ENCODE data around the gene FAM161A.
"Not testable (repeated sequence)": the region's sequence is repeated elsewhere in the genome, so short reads cannot be mapped to it uniquely, and the experiment has no call there.

The FAM161A gene

GRCh38 chr2:61834893-61835292 lies 19.0 kb downstream of the FAM161A start:
- no peak for DNase-seq (ENCODE audit: low read depth in 2 of 2)

- DNase-seq (ENCODE audit: low read depth in 2 of 2), result no peak
Observed at GRCh38 chr2:61833971-61834370, 19.9 kb downstream of the FAM161A start.

GRCh38 chr2:61832183-61832841 lies 21.5 kb downstream of the FAM161A start:
- no peak for DNase-seq (ENCODE audit: low read depth in 2 of 2)

- DNase-seq (ENCODE audit: low read depth in 2 of 2), result no peak
Observed at GRCh38 chr2:61822255-61822654, 31.6 kb downstream of the FAM161A start.

- DNase-seq (ENCODE audit: low read depth in 2 of 2), result no peak
Observed at GRCh38 chr2:61816480-61817355, 37.1 kb downstream of the FAM161A start.

GRCh38 chr2:61814539-61815160 lies 39.2 kb downstream of the FAM161A start:
- DNase-seq (ENCODE audit: low read depth in 2 of 2), result no peak

GRCh38 chr2:61813314-61813713 lies 40.5 kb downstream of the FAM161A start:
- DNase-seq (ENCODE audit: low read depth in 2 of 2), result not testable (repeated sequence)

GRCh38 chr2:61811821-61812220 lies 42.0 kb downstream of the FAM161A start:
- DNase-seq (ENCODE audit: low read depth in 2 of 2), result no peak

GRCh38 chr2:61810203-61810602 lies 43.7 kb downstream of the FAM161A start:
- not testable (repeated sequence) for DNase-seq (ENCODE audit: low read depth in 2 of 2)

- not testable (repeated sequence) for DNase-seq (ENCODE audit: low read depth in 2 of 2)
Observed at GRCh38 chr2:61808693-61809092, 45.2 kb downstream of the FAM161A start.

GRCh38 chr2:61807036-61807757 lies 46.7 kb downstream of the FAM161A start:
- DNase-seq (ENCODE audit: low read depth in 2 of 2), result no peak

GRCh38 chr2:61802548-61802947 lies 51.3 kb downstream of the FAM161A start:
- DNase-seq (ENCODE audit: low read depth in 2 of 2), result no peak

GRCh38 chr2:61799099-61799498 lies 54.8 kb downstream of the FAM161A start:
- no peak for DNase-seq (ENCODE audit: low read depth in 2 of 2)

GRCh38 chr2:61797446-61797845 lies 56.4 kb downstream of the FAM161A start:
- not testable (repeated sequence) for DNase-seq (ENCODE audit: low read depth in 2 of 2)

- no peak for DNase-seq (ENCODE audit: low read depth in 2 of 2)
Observed at GRCh38 chr2:61795408-61795807, 58.5 kb downstream of the FAM161A start.

- peak; percentile 15 to 41 for DNase-seq (ENCODE audit: low read depth in 2 of 2)
Observed at GRCh38 chr2:61793389-61793836, 60.4 kb downstream of the FAM161A start.

GRCh38 chr2:61792355-61792890 lies 61.4 kb downstream of the FAM161A start:
- no peak for DNase-seq (ENCODE audit: low read depth in 2 of 2)

GRCh38 chr2:61789807-61790602 lies 63.9 kb downstream of the FAM161A start:
- DNase-seq (ENCODE audit: low read depth in 2 of 2), result no peak

GRCh38 chr2:61787941-61788563 lies 65.8 kb downstream of the FAM161A start:
- no peak for DNase-seq (ENCODE audit: low read depth in 2 of 2)

- DNase-seq (ENCODE audit: low read depth in 2 of 2), result no peak
Observed at GRCh38 chr2:61786876-61787275, 67.0 kb downstream of the FAM161A start.

All from stimulated activated CD8-positive, alpha-beta memory T cell treated with anti-CD3 and anti-CD28 coated beads, Interleukin-2, amount 100 ng/mL, for 1 hour (primary cell).